Activated effector memory CD4-positive, alpha-beta T cell treated with Interleukin-2 at 50 U/mL for 16 hours (primary cell): Measurements from ENCODE around the gene TNFAIP1.

ENCODE experiments used
- DNase-seq: peaks from one replicate; pipeline ENCODE4 v3.0.0-alpha.2; 2020

Gene TNFAIP1

GRCh38 chr17:28346746-28347246, 11.2 kb downstream of the TNFAIP1 start:
- no peak for DNase-seq

DNA sequence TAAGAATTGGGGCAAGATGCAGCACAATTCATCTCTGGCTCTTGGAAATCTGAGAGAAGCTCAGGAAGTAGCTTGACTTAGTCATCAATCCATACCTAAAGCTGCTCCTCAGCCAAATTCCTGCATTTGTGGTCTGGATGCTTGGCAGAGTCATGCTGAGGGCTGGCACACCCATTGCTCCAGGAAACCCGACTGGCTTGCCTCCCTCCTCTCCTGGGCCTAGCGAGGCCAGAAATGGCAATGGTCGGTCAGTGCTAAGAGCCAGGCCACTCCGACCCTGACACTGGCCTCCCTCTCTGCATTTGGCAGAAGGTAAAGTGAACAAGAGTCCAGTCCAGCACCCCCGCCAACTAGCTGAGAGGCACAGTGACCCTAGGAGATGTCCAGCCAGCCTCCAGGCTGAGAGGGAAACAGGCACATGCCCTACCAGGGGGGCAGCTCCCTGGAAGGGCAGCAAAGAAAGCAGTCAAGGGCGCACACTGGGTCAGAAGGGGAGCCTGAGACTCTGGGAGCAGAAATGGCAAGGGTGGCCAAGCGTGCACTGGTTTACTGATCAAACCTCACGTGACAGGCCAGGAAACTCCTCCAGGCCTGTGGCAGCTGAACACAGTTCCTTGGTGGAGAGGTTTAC, 11.8 kb downstream of the TNFAIP1 start:
- DNase-seq = no peak

DNA sequence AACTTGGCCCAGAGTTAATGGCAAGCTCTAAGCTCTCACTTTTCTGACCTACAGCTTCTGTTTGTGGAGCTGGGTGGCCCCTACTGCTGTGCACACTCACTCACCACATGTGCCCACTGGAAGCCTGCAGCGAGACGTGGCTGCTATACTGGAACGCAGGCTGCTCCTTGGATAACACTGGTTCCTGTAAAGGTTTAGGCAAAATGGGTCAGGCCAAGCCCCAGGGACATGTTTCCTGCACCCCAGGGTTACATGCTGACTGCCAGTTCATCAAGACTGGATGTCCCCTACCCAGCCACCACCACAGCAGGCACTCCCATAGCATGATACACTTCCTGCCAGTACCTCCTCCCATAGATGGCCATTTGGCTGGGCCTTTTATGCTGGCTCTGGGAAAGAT, 13.4 kb downstream of the TNFAIP1 start:
- DNase-seq = no peak

- DNase-seq = no peak
Measured at GRCh38 chr17:28350271-28350670, 14.7 kb downstream of the TNFAIP1 start.

- peak; percentile 95 for DNase-seq
Measured at GRCh38 chr17:28357061-28357900, 21.7 kb downstream of the TNFAIP1 start, which contains the start of gene POLDIP2. TSS of gene POLDIP2 (minus strand) at chr17:28357527. CDS start at chr17:28357448, 79 bp downstream.

DNA sequence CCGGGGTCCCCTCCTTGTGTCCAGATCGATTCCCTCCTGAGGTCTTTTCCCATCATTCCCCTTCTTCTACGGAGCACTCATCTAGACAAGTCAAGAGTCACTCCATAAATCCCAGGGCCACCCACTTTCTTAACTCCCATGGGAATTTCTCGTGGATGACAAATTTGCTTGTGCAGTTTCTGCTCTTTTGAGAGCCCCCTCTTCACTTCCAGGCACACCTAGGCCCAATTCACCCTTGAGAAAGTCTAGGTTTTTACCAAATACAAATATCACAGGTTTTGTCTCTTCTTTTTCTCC, 22.3 kb downstream of the TNFAIP1 start:
- DNase-seq = no peak

DNA sequence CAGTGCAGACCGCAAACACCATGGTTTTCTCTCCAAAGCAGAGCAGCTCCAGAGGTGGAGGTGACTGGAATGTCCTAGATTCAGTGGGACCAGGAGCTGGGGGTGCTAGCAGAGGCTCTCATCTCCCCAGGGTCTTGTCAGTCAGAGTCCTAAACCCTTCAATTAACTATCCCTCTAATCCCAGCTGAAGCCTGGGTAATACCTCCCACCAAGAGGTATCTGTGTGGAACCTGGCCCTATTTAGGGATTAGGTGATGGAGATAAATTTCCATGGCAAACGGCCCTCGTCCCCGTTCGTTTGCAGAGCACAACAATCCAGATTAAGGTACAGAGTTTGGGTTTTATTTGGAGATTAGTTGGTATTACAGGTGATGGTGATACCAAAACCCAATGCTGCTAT, 27.6 kb downstream of the TNFAIP1 start:
- DNase-seq = no peak

- no peak for DNase-seq
Measured at GRCh38 chr17:28363776-28364650, 28.5 kb downstream of the TNFAIP1 start.

DNA sequence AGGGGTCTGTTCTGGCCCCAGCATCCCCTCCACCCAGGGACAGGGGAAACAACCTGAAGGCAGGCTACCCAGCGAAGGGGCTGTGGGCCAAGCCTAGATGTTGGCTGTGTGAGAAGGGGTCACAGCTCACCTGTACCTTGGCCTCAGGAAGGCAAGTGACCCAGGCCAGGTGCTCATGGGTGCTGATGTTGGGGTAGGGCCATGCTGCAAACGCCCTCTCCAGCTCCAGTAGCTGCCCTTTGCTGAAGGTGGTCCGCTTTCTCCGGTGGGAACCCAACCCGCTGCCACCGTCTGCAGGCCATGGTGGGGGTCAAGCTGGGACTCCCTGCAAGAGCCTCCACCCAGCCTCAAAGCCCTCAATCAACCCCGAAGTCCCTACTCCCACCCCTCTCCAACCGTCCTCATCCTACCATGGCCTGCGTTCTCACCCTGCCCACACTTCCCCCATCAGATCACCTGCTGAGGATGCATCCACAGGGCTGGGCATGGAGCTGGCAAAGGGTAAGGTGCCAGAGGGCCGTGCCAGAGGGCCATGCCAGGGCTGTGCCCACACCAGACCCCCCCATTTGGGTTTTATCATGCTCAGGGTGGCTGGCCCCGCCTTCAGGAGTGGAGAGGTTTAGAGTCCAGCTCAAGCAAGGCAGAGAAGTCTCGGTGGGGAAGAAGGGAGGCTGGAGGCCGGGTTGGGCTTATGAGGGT, 29.3 kb downstream of the TNFAIP1 start, which contains the start of gene SEBOX:
TSS of gene SEBOX (minus strand) at position 535 of the 699 bp plus-strand sequence. CDS start at position 487, 48 bp downstream.
- no peak for DNase-seq

DNA sequence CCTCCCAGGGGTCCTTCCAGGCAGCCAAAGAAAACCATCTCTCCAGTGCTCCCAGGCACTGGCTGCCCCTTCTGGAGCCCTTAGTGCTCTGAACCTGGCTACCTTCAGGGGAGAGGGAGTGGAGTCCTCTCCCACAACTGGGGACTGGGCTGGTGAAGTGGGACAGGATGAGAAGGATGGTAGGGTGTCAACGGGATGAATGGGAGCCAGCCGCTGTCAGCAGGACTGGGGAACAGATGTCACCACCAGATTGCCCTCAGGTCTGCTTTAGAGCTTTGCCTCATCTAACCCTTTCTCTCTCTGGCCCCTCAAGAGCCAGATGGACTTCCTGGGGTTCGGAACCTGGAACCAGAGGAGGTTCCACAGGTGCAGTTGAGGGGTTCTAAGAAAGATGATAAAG, 29.9 kb downstream of the TNFAIP1 start:
- DNase-seq = no peak

GRCh38 chr17:28366605-28367004, 31.0 kb downstream of the TNFAIP1 start:
- DNase-seq = no peak

- no peak for DNase-seq
Measured at GRCh38 chr17:28367641-28368305, 32.2 kb downstream of the TNFAIP1 start.

DNA sequence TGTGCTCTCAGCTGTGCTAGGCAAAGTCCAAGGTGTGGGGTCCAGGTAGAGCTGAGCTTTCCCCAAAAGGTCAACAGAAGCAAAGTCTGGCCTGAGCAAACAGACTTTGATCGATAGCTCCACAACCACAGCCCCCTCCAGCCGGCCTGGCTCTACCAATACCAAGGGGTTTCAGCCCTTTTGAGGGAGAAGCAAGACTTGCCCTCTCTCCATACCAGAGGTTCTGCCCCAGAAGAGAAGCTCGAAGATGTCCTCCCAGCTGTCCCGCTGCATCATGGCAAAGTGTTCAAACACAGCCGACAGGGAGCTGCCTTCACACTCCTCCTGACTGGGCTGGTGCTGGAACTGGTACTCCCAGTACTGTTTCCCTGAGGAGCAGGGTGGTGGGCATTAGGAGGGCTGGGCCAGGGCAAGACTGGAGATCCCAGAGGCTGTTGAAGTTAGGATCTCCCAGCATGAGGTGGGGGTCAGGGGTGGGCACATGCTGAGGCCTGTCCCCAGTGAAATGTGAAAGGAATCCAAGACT, 32.8 kb downstream of the TNFAIP1 start:
- DNase-seq = no peak

- DNase-seq = no peak
Measured at GRCh38 chr17:28368915-28369683, 33.5 kb downstream of the TNFAIP1 start.

GRCh38 chr17:28369684-28370034, 34.1 kb downstream of the TNFAIP1 start:
- no peak for DNase-seq

DNA sequence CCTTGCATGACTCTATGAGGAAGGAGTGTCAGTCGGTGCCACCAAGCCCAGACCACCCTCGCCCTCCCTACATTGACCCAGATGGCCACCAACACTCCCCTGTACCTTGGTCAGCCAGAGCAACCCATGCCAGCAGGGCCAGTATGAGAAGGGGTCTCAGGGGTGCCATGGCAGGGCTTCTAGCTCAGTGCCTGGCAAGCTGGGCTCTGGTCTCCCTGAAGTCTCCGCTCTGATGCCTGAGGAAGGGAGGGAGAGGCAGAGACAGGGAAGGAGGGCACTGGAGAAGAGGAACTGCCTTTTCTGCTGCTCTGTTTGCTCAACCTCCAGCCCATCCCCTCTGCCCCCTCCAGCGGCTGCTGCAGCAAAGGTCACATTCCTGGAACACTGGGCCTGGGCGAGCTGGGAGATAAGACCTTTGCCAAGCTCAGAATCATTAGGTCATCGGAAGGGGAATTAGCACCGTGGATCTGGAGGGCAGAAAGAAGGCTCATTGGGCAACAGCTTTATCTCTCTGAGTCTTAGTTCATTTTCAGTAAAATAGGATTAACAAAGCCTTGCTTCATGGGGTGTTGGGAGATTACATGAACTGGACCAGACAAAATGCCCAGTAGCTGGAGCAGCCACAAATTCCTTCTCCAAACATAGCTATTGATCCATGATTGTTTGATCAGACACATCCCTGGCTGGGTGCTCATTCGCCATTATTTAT, 34.6 kb downstream of the TNFAIP1 start, which contains the start of gene VTN:
TSS of gene VTN (minus strand) at position 273 of the 709 bp plus-strand sequence. CDS start at position 169, 104 bp downstream.
- DNase-seq = no peak

DNA sequence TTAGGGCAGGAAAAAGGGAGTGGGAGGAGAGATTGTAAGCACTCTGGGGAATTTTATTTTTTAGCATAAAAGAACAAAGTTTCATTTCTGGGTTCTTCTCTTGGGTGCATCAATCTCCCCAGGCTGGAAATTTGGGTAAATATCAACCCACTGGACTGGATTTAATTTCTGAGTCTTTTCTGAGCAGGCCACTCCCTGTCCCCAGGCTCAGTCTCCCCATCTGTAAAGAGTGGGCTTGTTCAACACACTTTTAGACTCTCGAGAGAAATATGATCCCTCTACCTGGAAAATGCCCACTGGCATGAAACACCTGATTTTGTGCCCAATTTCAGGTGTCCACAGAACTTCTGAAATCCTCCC, 35.2 kb downstream of the TNFAIP1 start:
- no peak for DNase-seq

DNA sequence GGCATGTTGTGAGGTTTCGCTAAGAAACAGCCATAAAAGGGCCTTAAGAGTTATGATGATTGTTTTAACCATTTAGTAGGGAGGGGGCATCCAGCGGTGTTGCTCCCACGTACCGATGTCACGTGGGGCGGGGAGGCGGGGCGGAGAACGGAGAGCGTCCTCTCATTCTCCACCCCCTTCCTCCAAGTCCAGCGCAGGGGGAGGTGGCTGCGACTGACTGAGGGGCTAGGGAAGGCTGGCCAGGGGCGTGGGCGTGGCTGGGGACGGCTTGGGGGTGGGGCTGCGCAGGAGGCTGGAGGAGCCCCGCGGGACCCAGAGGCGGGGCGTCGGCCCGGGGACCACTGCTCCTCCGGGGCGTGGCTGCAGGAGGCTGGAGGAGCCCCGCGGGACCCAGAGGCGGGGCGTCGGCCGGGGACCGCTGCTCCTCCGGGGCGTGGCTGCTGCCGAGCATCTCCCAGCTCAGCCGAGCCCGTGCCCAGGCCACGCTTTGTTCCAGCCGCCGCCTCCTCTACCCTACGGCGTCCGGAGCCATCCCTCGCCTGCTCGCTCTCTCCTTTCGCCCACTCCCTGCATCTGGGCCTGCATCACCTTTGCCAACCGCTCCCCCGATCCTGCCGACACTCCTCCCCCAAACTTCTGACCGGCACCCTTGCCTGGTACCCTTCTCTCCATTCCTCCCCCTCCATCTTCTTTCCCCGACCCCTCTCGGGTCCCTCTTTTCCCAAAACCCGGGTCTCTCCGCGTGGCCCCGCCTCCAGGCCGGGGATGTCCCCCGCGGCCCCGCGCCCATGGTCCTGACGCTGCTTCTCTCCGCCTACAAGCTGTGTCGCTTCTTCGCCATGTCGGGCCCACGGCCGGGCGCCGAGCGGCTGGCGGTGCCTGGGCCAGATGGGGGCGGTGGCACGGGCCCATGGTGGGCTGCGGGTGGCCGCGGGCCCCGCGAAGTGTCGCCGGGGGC, 36.0 kb downstream of the TNFAIP1 start, which contains the start of gene SARM1:
TSS of gene SARM1 (plus strand) at position 450 of the 958 bp plus-strand sequence. CDS start at position 789, 339 bp downstream.
- DNase-seq = peak; percentile 76
